Sciatic nerve (tissue), 2 donors: ENCODE data around the gene ADM2. TPM values are rescaled to one million over a fixed set of nuclear protein-coding genes. Genes with fewer than 3 reads are reported as not detected.
A peak's percentile ranks its signal among the peaks of the same experiment; 100 is the strongest.
"Not testable (repeated sequence)": the region's sequence is repeated elsewhere in the genome, so short reads cannot be mapped to it uniquely, and the experiment has no call there.

Experiments used
- ATAC-seq: fragments of 200-7000 bp; cut with Tn5 transposase; one replicate; pipeline ENCODE4 v1.9.1; 2020; ENCODE audit warnings: mild to moderate bottlenecking, moderate library complexity
- DNase-seq: peaks from one replicate; pipeline ENCODE4 v3.0.0-alpha.2; 2020; ENCODE audit warnings: low spot score
- intact Hi-C: fragments of 100-400 bp; cut with DNase I; formaldehyde crosslinking; loops from one replicate; pipeline ENCODE4 v1.14.2; 2022
- total RNA-seq: library from RNA; stranded (reverse); fragmentation: NEBNext Ultra II Directional; extraction: Animal tissue kit (Norgen Biotek cat#: 25700); gene quantifications from one replicate; pipeline ENCODE4 v1.2.1, GENCODE V29; 2021
- donor health status: DM: no; HTN: no; CAD: no.
- donor health status: DM: no; HTN: no; CAD: no.

The ADM2 gene
- total RNA-seq, 1 donor from 2014 or later: 0.09 TPM

DNA sequence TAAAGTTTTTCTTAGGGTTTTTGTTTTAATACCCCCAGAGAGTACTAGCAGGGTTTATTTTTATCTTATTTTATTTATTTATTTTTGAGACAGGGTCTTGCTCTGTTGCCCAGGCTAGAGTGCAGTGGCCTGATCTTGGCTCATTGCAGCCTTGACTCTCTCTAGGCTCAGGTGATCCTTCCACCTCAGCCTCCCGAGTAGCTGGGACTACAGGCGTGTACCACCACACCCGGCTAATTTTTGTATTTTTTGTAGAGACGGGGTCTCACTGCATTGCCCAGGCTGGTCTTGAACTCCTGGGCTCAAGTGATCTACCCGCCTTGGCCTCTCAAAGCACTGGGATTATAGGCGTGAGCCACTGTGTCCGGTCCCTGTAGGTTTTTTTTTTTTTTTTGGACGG, 38.8 kb downstream of the ADM2 start:
- DNase-seq, intact Hi-C loops, ATAC-seq: not testable (repeated sequence)

DNA sequence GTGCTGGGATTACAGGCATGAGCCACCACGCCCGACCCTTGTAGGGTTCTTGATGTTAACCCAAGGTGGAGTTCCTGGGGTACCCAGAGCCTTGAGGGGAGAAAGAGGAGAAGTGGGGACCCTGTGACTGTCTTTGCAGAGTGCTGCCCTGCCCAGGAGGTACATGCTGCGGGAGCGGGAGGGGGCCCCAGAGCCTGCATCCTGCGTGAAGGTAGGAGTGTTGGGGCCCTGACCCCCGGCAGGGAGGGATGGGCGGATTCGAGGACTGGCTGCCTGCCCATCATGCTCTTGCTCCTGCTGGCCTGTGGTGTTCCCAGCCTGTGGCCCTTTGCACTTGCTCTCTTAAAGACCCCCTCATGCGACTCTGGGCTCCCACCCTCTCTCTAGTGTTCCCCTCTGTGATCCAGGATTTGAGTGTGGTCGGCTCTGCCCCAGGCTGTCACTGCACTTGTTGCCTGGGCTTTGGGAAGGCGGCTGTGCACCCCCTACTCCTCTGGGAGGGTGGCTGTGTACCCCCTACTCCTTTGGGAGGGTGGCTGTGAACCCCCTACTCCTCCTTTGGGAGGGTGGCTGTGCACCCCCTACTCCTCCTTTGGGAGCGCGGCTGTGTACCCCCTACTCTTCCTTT, 39.6 kb downstream of the ADM2 start:
- no peak for DNase-seq
- no peak for ATAC-seq
- intact Hi-C loops: no loop called here

DNA sequence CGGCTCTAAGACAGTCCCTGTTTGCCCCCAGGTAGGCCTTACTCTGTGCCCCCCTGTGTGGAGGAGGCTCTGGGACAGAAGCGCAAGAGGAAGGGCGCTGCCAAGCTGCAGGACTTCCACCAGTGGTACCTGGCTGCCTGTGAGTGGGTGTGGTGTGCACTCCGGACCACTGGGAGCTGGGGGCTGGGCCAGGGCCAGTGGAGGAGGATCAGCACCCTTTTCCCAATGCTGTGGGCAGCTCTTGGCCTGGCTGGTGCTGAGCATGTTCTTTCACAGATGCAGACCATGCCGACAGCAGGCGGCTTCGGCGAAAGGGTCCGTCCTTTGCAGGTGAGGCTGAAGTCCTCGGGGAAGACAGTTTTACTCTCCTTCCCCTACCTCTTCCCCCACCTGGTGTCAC, 40.4 kb downstream of the ADM2 start:
- intact Hi-C loops: no loop called here
- no peak for ATAC-seq
- no peak for DNase-seq

DNA sequence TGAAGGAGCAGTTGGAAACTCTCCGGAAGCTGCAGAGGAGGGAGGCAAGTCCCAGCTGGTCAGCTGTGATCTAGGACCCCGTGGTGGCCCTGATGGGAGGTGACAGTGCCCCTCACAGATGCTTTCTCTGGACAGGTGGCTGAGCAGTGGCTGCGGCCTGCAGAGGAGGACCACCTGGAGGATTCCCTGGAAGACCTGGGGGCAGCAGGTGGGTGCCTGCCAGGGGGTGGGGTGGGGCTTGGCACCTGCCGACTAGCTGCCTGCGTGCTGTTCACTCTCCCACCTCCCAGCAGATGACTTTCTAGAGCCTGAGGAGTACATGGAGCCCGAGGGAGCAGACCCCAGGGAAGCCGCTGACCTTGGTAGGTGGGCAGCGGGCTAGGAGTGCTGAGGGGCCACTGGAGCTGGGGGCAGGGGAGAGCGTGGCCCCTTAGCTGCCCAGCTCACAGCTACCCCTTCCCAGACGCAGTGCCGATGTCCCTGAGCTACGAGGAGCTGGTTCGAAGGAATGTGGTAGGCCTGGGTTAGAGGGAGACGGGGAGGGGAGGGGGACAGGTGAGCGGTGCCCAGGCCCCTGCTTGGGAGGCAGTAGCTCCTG, 41.0 kb downstream of the ADM2 start:
- ATAC-seq (no peak), DNase-seq (no peak)

DNA sequence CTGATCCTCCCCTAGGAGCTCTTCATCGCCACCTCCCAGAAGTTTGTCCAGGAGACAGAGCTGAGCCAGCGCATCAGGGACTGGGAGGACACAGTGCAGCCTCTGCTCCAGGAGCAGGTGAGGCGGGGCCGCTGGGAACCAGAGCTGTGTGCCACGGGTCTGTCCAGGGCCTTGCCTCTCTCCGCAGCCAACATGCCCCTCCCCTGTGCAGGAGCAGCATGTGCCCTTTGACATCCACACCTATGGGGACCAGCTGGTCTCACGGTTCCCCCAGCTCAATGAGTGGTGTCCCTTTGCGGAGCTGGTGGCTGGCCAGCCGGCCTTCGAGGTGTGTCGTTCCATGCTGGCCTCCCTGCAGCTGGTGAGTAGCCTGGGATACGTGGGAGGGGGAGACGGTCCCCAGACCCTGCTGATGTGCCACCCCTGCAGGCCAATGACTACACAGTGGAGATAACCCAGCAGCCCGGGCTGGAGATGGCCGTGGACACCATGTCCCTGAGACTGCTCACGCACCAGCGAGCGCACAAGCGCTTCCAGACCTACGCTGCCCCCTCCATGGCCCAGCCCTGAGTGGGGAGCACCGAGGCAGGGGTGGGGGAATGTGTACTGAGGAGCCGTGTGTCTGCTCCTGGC, 41.6 kb downstream of the ADM2 start:
- intact Hi-C loops: no loop called here
- DNase-seq (no peak), ATAC-seq (no peak)

More for the DNA sequence above, 41.0 kb downstream of the ADM2 start:
- intact Hi-C loops: no loop called here

DNA sequence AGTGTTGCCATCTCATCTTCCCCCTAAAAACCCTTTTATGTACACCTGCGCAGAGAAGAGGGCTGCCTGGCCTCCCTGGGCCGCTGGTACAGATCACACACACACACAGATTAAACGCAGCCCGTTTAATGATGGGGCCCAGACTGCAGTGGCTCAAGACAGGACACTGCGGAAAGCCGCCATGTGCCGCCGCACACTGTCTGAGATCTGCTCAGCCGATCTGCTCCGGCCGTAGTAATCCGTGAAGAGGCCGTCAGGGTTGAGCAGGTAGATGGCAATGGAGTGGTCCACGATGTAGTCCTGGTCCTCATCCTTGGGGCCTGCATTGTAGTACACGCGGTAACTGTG, 42.1 kb downstream of the ADM2 start:
- no peak for DNase-seq
- ATAC-seq: no peak
- intact Hi-C loops: no loop called here

DNA sequence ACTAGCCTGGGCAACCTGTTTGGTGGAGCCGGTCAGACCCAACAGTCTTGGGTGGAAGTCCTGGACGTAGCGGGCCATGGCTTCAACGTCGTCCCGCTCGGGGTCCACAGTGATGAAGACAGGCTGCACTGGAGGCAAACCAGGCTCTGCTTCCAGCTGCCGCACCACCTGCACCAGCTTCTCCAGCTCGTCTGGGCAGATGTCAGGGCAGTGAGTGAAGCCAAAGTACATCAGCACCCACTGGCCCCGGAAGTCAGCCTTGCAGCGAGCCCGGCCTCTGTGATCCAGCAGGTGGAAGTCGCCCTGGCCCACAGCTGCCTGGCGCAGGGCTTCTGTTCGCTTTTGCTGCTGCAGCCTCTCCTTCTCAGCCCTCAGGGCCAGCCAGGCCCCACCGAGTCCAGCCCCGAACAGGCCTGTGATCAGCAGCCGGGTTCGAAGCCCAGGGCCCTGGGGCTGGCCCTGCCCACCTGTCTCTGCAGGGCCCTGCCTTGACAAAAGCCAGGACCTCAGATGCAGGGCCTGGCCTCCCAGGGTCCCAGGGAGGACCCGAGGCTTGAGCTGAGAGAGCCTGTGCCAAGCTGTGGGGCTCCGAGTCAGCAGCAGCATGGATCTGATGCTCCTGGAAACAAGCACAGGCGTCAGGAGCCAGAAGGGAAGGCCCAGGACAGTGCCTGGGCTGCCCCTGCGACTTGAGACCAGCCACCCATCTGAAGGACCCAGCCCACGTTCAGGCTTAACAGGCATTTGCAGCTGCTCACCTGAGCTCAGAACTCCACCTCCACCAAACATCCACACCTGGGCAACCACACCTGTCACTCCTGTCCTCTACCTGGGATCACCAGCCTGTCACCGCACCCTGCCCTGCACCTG, 42.7 kb downstream of the ADM2 start:
- peak; percentile 64 for DNase-seq
- no peak for ATAC-seq
- intact Hi-C loops: no loop called here

DNA sequence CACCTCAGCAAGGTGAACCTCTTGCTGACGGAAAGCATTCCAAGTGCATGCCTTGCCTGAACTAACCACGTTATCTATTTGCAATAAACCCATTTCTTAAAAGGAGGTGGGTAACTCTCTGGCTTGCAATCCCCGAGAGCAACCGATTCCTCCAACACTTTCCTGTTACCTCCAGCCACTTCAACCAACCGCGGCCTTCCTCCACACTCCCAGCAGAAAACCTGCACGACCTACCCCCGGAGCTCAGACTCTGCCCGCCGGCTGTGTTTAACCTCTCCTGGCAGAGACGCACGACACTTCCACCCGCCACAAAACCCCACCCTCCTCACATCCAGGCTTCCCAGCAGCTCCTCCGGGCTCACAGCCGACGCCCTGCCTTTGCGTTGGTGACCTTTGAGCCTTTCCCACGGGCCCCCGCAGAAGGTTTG, 43.3 kb downstream of the ADM2 start:
- DNase-seq: no peak
- intact Hi-C loops: loop anchor here (1.0 kb wide), 1 partner anchor 16 kb away; no protein-coding TSS in a partner anchor
- ATAC-seq: no peak

DNA sequence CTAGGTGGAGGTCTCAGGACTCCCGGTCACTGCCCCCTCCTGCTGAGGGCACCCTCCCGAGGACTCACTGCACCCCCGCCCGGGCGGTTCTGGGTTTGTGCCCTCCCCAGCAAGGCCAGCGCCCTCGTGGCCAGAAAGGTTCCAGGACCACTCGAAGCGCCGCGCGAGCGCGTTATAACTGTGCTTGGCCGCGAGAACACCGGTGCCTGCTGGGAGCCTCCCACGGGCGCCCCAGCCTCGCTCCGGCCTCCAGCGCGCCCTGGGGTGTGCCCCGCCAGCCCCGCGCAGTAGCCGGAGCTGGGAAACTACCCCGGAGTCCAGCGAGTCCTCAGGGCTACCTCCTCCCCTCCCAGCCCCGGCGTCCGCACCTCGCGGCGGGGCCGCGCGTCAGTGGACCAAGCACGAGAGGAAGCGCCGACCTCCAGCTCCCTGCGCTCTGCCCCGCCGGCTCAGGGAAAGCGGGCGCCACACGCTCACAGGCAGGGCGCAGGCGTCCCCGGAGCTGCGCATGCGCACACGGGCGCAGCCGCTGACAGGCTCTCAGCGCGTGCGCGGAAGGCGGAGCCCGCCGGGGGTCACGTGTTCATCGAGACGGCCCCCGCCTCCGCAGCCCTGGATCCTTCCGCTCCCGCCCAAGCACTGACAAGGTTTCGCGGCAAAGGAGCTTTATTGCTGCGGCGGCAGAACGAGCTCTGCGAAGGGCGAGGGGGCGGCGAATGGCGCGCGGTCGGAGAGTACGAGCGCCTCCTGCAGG, 43.9 kb downstream of the ADM2 start, which contains the start of gene SCO2:
Gene SCO2, minus strand, starts transcription at position 495 of the 754 bp plus-strand sequence. CDS start 1,187 bp downstream, outside the sequence.
- peak; percentile 99 for DNase-seq
- intact Hi-C loops: loop anchor here (1.0 kb wide), 1 partner anchor 15 kb away; no protein-coding TSS in a partner anchor
- peak; percentile 79 for ATAC-seq

DNA sequence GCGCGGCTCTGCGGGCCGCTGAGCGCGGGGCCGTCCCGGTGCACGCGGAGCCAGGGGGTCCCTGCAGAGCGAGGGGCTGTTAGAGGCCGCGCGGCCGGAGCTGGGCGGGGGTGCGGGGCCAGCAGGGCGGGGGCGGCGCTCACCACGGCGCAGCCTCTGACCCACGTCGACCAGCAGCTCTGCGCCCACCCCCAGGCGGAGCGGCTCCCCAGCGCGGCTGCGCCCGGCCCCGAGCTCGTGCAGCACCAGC, 44.4 kb downstream of the ADM2 start:
- intact Hi-C loops: loop anchor here (1.0 kb wide), 1 partner anchor 15 kb away; no protein-coding TSS in a partner anchor
- no peak for DNase-seq
- no peak for ATAC-seq

DNA sequence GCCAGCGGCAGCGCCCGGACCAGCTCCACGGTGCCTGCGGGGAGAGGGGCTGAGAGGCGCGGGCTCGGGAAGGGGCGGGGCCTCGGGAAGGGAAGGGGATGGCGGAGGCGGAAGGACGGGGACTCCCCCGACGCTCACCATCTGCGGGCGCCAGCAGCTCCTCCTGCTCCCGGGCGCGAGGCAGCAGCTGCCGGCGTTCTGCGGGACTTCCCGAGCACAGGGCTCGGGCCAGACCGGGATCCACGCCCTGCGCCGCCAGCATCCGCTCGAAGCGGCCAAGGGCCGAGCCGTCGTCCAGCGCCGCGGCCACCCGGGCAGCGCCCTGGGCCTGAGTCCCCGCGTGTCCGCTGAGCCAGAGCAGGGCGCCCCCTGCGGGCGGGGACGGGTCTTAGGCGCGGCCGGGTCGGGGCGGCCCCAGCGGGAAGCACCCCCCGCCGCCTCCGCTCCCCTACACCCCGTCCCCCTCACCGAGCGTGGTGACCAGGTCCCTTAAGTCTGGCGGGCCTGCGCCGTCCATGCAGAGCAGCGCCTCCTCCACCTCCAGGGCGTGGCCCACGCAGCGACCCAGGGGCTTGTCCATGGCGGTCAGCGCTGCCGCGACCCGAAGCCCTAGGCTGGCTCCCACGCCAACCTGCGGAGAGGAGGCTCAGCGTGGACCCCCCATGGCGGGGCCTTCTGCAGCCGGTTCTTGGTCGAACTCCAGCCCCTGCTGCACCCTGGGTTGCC, 44.9 kb downstream of the ADM2 start:
- intact Hi-C loops: no loop called here
- ATAC-seq (peak; percentile 18), DNase-seq (peak; percentile 92)

DNA sequence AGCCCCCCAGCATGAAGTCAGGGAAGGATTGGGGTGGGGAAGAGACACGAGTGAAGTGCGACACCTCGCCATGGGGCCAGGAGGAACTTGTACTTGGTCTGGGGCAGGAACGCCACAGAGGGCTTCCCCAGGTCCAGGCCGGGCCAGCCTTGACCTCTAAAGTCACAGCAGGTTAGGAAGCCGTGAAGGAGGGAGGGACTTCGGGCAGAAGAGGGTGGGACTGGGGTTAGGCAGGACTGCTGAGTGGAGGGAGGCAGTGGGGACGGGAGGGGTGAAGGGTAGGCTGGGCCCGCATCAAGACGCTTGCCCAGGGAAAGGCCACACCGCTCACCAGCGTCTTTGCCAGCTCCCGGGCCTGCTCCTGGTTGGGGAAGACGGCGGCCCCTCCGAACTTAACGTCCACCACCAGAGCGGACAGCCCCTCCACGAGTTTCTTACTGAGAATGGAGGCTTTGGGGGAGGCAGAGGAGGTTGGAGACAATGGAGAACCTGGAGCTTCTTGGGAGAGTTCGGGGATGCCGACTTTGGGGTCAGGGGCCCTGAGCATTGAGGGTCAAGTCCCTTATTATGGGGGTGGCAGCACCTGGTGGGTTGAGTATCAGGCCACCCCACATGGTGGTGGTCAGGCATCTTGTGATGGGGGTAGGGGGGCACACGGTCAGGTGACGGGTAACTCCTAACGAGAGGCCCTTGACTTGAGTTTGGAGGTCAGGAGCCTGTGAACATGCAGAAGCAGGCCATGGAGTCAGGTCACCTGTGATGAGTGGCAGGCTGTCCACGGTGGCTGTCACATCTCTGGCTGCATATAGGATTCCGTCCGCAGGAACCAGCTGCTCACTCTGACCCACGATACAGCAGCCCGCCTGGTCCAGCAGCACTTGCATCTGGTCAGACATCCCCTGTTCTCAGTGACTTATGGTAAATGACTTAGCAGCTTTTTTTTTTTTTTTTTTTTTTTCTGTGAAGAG, 45.8 kb downstream of the ADM2 start:
- ATAC-seq (peak; percentile 11), DNase-seq (peak; percentile 79)
- intact Hi-C loops: no loop called here

DNA sequence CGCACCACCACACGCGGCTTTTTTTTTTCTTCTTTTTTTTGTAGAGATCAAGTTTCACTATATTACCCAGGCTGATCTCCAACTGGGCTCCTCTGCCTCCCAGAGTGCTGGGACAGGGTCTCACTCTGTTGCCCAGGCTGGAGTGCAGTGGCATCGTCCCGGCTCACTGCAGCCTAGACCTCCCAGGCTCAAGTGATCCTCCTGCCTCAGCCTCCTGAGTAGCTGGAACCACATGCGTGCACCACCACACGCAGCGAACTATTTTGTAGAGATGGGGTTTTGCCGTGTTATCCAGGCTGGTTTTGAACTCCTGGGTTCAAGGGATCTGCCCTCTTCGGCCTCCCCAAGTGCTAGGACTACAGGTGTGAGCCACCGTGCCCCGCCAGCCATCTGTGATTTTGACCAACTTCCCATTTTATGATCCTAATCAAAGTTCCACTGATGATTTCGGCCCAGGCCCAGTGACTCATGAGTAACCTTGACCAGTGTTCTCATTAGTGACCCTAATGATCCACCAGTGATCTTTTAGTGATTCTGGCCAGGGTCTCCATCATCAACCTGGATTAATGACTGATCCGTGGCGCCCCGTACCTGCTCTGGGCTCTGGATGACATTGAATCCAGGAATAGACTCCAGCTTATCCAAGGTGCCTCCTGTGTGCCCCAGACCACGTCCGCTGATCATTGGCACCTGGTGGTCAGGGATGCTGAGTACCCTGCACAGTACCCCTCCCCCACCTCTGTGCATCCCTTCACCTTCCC, 46.8 kb downstream of the ADM2 start:
- intact Hi-C loops: no loop called here
- ATAC-seq (no peak), DNase-seq (no peak)

DNA sequence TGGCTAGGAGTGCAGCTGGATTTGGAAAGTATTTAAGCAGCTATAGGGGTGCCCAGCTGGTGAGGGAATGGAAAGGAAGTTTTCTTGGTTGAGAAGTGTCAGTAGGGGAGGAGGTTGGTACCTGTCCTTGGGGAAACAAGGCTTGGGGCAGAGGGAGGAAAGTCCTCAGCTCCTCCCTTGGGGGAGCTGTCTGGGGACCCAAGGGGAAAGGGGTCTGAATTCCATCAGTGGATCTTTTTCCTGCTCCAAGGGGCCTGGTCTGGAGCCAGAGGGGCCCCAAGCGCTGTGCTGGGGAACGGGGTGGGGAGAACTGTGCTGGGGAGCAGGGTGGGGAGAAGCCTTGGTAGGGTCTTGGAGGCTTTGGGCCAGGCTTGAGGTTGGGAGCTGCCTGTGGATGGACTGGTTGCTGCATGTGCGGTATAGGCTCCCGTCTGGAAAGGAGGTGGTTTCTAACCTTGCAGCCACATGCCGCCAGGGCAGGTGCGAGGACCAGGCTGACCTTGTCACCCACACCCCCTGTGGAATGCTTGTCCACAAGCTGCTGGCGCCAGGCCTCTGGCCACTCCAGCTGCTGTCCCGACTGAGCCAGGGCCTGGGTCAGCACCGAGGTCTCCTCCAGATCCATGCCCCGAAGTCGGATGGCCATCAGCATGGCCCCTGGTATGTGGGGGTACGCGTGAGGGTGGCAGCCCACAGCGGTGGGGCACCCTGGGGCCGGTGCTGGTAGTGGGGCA, 47.5 kb downstream of the ADM2 start:
- intact Hi-C loops: no loop called here
- no peak for ATAC-seq
- DNase-seq: no peak

DNA sequence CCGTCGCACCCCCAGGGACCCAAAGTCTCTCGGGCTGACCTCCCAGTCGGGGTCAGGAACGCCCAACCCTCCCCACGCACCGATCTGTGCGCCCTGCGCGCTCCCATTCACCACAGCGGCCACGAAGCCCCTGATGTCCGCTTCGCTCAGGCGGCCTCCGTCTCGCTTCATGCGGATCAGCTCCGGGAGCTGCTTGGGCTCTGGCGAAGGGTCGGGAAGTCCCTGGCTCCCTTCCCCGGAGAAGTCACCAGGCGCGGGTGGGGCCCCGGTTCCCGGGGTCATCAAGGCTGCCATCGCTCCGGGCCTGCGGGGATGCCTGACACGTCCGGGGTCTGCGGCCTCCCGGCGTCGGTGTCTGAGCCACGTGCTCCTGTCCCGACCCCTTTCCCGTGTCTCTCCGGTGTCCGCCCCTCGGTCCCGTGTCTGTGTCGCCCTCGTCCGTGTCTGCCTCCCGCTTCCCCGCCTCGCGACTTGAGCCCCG, 48.1 kb downstream of the ADM2 start:
- ATAC-seq (no peak), DNase-seq (peak; percentile 84)
- intact Hi-C loops: no loop called here
